Ishikawa (cell line): ENCODE measurements around the gene OBSCN.

Experiments used
- MAX ChIP-seq: IDR thresholded peaks from 2 replicates; pipeline ENCODE4 v1.6.1; 2012
- TEAD4 ChIP-seq: IDR thresholded peaks from 2 replicates; pipeline ENCODE4 v1.6.1; 2012

- TF ChIP-seq MAX = peak; percentile 66; the same call in 1 of the 2 replicates
- no peak for TF ChIP-seq TEAD4
Measured at GRCh38 chr1:228405979-228406228, 198.1 kb downstream of the OBSCN start.
